ENCODE results near the gene IFFO2.
"Not testable (repeated sequence)": the region's sequence is repeated elsewhere in the genome, so short reads cannot be mapped to it uniquely, and the experiment has no call there.

The IFFO2 gene

GRCh38 chr1:18895317-18895716 lies 61.2 kb downstream of the IFFO2 start:
- DNase-seq (ENCODE audit: low read depth, low spot score), result no peak

- no peak for DNase-seq (ENCODE audit: low read depth, low spot score)
Measured at GRCh38 chr1:18893120-18893519, 63.4 kb downstream of the IFFO2 start.

- DNase-seq (ENCODE audit: low read depth, low spot score), result not testable (repeated sequence)
Measured at GRCh38 chr1:18891858-18892257, 64.6 kb downstream of the IFFO2 start.

- DNase-seq (ENCODE audit: low read depth, low spot score), result no peak
Measured at GRCh38 chr1:18891426-18891780, 65.1 kb downstream of the IFFO2 start.

GRCh38 chr1:18890706-18891425 lies 65.6 kb downstream of the IFFO2 start:
- no peak for DNase-seq (ENCODE audit: low read depth, low spot score)

- DNase-seq (ENCODE audit: low read depth, low spot score), result no peak
Measured at GRCh38 chr1:18886003-18886335, 70.5 kb downstream of the IFFO2 start.

- no peak for DNase-seq (ENCODE audit: low read depth, low spot score)
Measured at GRCh38 chr1:18885311-18886002, 71.0 kb downstream of the IFFO2 start.

- no peak for DNase-seq (ENCODE audit: low read depth, low spot score)
Measured at GRCh38 chr1:18884727-18885126, 71.7 kb downstream of the IFFO2 start.

- no peak for DNase-seq (ENCODE audit: low read depth, low spot score)
Measured at GRCh38 chr1:18884419-18884717, 72.1 kb downstream of the IFFO2 start.

- DNase-seq (ENCODE audit: low read depth, low spot score), result peak; percentile 50
Measured at GRCh38 chr1:18883636-18884418, 72.6 kb downstream of the IFFO2 start.

- DNase-seq (ENCODE audit: low read depth, low spot score), result no peak
Measured at GRCh38 chr1:18883079-18883478, 73.4 kb downstream of the IFFO2 start.

- no peak for DNase-seq (ENCODE audit: low read depth, low spot score)
Measured at GRCh38 chr1:18882486-18882885, 74.0 kb downstream of the IFFO2 start.

- no peak for DNase-seq (ENCODE audit: low read depth, low spot score)
Measured at GRCh38 chr1:18881642-18882431, 74.6 kb downstream of the IFFO2 start.

GRCh38 chr1:18881164-18881563 lies 75.3 kb downstream of the IFFO2 start:
- DNase-seq (ENCODE audit: low read depth, low spot score), result no peak

- DNase-seq (ENCODE audit: low read depth, low spot score), result no peak
Measured at GRCh38 chr1:18880585-18880984, 75.9 kb downstream of the IFFO2 start.

- no peak for DNase-seq (ENCODE audit: low read depth, low spot score)
Measured at GRCh38 chr1:18879791-18880309, 76.6 kb downstream of the IFFO2 start.

- no peak for DNase-seq (ENCODE audit: low read depth, low spot score)
Measured at GRCh38 chr1:18879215-18879790, 77.2 kb downstream of the IFFO2 start.

- DNase-seq (ENCODE audit: low read depth, low spot score), result no peak
Measured at GRCh38 chr1:18878538-18879214, 77.8 kb downstream of the IFFO2 start.

- no peak for DNase-seq (ENCODE audit: low read depth, low spot score)
Measured at GRCh38 chr1:18877282-18877681, 79.2 kb downstream of the IFFO2 start.

- no peak for DNase-seq (ENCODE audit: low read depth, low spot score)
Measured at GRCh38 chr1:18876210-18876609, 80.3 kb downstream of the IFFO2 start.

GRCh38 chr1:18875796-18876128 lies 80.7 kb downstream of the IFFO2 start:
- no peak for DNase-seq (ENCODE audit: low read depth, low spot score)
